IPS DF 4.7 (cell line): ENCODE measurements around the gene GASK1B.

Experiments
- DNase-seq: peaks from one replicate; pipeline ENCODE4 v3.0.0-alpha.2; 2013; ENCODE audit warnings: low spot score; ENCODE audit errors: extremely low read depth

GASK1B gene

DNA sequence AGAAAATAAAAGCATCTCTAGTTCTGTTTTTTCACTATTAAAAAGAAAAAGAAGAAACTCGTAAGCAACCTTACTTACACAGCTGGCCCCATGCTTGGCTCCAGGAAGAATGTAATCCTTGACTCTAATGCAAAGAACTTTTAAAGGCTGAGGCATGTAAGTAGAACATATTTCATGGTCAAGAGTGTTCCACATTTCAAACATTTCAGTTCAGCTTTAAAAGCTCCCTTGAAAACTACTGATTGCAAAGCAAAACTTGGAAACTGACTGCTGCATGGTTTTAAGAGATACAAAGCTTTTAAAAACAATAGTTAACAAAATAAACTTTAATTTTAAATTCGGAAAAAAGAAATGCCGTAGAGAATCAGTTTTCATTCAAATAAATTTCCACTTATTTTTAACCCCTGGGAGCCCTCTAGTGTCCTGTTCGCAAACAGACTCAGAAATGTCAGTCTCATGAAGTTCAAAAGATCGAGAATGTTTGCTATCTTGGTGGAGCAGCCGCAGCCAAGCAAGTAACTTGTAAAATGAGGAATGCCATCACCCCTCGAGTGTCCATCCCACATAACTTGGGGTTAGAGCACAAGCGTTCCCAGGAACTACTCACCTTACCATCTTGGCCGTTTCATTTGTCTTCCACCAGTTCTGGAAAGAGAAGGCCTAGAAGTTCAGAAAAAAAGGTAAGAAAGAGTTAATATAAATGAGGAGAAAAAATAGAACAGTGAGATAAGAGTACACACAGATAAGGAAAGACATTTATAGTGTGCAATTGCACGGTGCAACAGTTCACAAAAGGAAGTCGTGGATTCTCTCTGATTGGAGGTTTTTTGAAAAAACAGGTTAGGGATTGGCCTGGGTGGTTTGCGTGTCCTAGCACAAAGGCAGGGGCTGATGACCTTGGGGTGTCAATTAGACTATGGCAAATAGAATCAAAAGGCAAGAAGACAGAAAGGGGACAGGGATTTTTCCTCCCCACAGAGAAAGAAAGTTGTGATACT, at the start of gene GASK1B:
Gene GASK1B, minus strand, starts transcription at position 765 of the 998 bp plus-strand sequence. CDS start 1,650 bp downstream, outside the sequence.
- no peak for DNase-seq

DNA sequence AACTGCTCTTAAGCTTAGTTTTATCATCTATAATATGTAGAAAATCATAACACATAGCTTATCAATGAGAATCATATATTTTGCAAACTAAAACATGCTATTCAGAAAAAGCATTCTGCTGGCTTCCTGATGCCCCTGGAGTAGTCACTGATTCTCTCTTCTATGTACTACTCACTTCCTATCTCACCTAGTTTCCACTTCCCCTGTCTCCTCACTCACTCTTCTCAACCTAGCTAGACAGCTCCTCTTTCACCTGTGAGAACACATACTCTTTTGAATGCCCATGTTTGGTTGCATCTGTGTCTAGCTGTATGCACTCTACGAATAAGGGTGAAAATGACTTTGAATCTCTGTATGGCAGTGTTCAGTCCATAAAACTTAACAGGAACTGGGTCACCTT, 46.8 kb upstream of the GASK1B start:
- DNase-seq: no peak

DNA sequence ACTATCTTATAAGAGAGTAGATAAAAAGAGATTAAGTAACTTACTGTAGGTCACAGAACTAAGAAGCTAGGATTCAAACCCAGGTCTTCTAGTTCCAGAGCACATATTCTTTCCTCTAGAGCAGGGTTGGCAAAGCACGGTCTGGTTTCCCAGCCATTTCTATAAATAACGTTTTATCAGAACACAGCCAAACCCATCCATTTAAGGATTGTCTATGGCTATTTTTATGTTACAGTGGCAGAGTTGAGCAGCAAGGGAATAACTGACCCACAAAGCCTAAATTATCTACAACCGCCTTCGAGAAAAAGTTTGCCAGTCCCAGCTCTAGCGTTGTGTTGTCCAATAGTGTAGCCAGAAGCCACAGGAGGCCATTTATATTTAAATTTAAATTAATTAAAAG, 44.9 kb upstream of the GASK1B start:
- no peak for DNase-seq

- DNase-seq: no peak
These were observed 42.0 kb upstream of the GASK1B start for GRCh38 chr4:158214856-158215255.

DNA sequence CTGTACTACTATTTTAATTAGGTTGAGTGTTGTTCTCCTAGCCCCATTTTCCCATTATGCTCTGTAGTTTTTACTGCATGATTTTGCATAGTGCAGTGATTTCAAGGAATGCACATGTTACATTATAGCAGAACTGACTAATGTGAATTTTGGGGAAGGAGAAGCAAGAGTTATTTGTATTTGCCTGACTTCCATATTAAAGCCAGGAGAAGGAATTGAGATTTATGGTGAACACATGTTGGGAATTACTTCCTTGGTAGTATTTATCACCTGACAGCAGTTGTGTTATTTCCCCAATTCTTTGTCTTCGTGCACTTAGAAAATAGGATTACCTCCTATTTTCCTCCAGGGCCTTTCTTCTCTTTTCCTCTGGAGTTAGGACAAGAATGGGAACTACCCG, 40.6 kb upstream of the GASK1B start:
- DNase-seq: no peak

DNA sequence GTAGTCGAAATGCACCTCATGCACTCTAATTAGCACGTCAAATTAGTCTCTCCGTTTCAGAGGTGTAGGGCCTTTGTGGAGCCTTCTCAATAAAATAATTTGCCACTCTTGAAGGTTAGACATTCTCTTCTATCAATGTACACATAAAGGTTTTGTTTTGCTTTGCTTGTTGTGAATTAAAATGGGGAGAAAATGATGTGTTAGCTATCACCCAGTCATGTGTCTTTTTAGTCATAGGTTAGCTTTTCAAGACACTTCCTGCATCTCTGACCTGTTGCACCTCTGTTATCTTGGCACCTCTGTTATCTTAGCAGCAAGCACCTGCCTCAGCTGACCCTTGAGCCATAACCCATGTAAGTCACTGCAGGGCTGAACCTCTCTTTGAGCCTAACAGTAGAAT, 38.4 kb upstream of the GASK1B start:
- no peak for DNase-seq

- peak; percentile 49 for DNase-seq
These were observed 37.3 kb upstream of the GASK1B start, which contains the start of gene TMEM144 for GRCh38 chr4:158209825-158210807. TMEM144 (plus strand) TSS chr4:158210486; CDS start chr4:158212668, 2,182 bp downstream.

DNA sequence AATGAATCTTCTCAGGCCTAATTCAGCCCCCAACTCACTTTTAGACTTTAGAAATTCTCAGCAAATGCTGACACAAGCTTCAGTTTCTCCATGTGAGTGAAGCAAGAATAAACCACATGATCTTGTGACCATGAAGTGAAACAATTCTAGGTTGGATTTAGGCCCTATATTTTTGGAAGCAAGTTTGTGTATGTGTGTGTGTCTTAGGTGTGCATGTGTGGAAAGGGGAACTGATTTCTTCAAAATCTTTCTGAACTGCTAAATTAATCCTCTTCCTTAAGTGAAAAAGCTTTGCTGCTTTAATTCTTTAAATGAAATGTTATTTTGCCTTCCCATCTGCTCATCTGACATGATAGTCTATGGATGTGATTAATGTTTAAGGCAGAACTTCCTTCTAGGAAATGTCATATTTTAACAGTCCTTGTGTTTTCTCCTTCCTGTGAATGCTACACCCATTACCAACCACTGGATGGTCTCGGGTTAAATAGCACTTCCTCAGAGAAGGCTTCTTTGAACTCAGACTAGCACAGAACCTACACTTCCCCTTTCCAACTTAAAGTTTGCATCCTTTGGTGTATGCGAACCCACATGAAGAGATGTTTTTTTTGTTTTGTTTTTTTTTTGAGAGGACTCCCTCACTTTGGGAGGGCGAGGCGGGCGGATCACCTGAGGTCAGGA, 36.3 kb upstream of the GASK1B start:
- DNase-seq: no peak

GRCh38 chr4:158203929-158204328, 31.1 kb upstream of the GASK1B start:
- no peak for DNase-seq

GRCh38 chr4:158203436-158203835, 30.6 kb upstream of the GASK1B start:
- DNase-seq: no peak

- no peak for DNase-seq
These were observed 29.7 kb upstream of the GASK1B start for GRCh38 chr4:158202481-158202880.

DNA sequence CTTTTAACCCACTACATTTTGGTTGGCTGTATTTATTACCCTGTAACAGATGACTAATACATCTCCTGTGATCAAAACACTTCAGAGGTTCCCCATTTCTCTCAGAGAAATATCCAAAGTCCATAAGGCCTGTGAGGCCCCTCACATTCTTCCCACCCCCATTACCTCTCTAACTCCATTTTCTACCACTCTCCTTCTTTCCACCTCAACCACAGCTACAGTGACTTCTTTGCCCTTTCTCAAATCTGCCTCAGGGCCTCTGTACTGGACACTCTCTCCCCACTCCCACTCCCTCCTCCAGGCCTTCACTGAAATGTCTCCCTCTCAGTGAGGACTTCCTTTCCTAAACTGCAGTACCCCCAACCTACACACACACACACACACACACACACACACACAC, 29.1 kb upstream of the GASK1B start:
- no peak for DNase-seq

DNA sequence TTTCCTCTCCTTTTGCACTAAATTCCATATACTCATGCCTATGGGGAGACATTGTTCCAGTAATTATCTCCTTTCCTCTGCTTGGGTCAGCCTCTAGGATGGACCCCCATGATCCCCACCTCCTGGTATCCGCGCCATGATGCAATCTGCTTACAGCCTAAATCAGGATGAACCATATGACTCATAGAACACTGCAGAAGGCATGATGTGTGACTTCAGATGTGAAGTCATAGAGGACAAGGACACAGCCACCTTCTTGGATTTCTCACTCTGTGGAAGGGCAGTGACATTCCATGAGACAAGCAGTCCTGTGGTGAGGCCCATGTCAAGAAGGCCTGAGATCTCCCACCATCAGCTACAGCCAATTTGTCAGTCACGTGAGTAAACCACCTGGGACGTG, 28.5 kb upstream of the GASK1B start:
- no peak for DNase-seq

DNA sequence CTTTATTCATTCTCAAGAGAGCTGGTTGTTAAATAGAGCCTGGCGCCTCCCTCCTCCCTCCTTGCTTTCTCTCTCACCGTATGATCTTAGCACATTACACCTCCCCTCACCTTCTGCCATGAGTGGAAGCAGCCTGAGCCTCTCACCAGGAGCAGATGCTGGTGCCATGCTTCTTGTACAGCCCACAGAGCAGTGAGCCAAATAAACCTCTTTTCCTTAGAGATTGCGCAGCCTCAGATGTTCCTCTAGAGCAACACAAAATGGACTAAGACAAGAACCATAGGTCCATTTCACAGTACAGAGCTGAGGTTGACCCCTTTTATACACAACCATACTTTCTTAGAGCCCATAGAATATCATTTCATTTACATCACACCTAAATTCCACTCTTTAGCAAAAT, 27.4 kb upstream of the GASK1B start:
- DNase-seq: no peak

DNA sequence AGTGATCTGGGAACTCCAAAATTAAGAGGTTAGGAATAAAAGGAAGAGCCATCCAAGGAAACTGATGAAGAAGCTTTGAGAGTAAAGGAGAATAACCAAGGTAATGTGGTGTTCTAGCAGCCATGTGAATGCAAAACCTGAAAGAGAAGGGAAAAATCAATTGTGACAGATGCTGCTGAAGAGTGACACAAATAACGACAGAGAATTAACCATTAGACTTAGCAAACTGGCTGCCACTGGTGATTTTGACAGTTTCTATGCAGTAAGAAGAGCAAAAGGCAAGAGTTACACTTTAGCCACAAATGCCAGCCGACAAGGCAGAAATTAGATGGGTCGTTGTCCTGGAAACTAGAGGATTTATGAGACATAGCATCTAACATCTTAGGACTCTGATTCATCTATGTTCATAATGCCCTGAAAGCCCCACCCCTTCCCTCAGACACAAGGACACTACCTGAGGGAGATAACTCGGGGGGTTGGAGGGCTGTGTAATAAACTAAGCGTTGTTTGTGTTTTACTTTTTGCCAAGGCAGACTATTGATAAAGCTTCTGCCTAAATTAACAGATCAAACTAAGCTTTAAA, 24.5 kb upstream of the GASK1B start:
- DNase-seq: no peak

- no peak for DNase-seq
These were observed 22.5 kb upstream of the GASK1B start for GRCh38 chr4:158195297-158195696.

DNA sequence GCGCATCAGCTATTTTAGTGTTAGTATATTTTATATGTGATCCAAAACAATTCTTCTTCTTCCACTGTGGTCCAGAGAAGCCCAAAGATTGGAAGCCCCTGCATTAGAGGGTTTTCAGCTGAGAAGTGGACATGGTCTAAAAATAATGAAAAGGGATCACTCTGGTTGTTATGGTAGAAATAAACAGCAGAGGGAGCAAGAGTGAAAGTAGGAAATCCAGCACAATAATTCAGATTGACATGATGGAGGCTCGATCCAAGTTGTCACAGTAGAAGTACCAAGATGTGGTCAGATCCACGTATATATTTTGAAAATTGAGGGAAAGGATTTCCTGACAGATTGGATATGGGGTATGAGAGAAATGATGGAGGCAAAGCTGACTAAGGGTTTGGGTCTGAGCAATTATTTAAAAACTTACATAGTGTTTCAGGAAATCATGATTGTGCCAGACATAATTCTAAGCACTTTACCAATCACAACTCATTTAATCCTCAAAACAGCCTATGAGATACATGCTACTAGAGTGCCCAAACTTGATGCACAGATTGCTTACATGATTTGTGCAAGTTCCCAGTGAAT, 20.4 kb upstream of the GASK1B start:
- DNase-seq: no peak

GRCh38 chr4:158192439-158193158, 19.8 kb upstream of the GASK1B start:
- DNase-seq: no peak

DNA sequence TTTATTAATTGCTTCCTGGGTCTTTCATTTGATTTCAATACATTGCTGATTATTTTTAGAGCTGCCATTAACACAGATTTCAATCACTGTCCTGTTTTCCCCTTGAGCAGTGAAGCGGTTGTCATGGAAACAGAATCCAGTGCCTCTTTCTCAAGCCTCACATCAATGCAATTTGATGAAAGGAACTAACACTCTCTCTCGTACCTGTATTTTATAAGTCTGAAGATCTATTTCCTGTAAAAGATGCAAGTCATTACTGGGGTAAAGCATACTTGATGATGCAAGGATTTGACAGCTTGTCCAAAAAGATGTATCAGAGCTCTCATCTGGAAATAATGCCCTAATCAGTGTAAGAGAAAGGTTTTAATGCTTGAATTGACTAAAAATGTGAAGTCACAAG, 17.9 kb upstream of the GASK1B start:
- DNase-seq: no peak

- DNase-seq: no peak
These were observed 16.6 kb upstream of the GASK1B start for GRCh38 chr4:158189422-158189821.
